Measurements from ENCODE around the gene CACNA1C.
A peak's percentile ranks its signal among the peaks of the same experiment; 100 is the strongest.

The CACNA1C gene

DNA sequence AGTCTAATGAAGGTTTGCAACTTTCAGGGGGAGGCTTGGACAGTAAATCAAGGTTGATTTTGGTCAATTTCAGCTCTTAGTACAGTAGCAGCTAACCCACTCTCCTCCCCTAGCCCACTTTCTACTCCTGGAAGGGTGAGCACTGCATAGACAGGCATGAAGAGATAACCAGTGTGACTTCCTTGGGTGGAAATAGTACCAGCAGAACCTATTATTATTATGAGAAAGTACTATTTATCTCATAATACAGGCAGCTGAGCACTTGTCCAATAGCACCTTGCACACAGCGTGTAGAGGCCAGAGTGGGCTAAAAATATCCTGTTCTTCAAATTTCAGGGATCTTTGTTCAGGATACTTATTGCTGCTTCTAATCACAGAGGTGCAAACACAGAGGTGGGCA, 645.8 kb downstream of the CACNA1C start:
- TF ChIP-seq ZFX (IDR thresholded peaks at IDR 0.05) (no peak), CTCF (conservative IDR thresholded peaks at IDR 0.05) (no peak)

DNA sequence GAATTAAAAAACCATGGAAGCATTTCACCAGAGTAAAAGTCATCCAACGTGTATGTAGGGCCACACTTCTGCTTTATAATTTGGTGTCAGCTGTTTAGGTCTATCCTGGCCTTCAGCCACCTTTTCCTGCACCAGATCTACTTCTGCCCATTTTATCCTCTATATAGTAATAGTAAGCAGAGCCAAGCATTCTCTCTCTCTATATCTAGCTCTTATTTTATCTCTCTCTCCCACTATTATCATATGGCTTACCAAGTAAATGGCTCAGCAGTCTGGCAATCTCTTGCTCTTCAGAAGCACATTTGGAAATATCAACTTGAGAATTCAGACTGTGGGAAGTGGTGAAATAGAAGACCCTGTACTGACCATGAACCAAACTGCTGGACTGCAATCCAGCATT, 657.9 kb downstream of the CACNA1C start:
- H3K27ac ChIP-seq = no peak overlapping the region
- TF ChIP-seq CTCF (conservative IDR thresholded peaks at IDR 0.05) (no peak), ZFX (IDR thresholded peaks at IDR 0.05) (no peak)

More for the DNA sequence above, 645.8 kb downstream of the CACNA1C start:
- no peak overlapping the region for H3K27ac ChIP-seq

DNA sequence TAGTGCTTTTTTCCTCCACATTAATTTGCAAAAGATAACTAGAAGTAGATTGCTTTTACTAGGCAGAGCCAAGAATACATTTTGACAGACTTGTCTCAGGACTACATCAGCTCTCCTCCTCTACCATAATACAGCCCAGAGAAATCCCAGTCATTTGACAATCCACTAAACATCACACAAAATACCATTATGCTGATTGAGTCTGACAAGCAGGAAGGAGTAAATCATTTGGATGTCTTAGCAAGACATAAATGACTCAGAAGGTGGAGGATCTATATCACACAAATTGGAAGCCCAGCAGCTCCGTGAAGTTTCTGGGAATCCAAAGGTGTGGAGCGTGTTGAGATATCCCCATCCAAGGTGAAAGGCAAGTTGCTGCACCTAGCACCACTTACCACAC, 666.6 kb downstream of the CACNA1C start:
- TF ChIP-seq CTCF (conservative IDR thresholded peaks at IDR 0.05) = no peak
- no peak overlapping the region for H3K27ac ChIP-seq

GRCh38 chr12:2722806-2723205, 670.0 kb downstream of the CACNA1C start:
- no peak overlapping the region for H3K27ac ChIP-seq
- TF ChIP-seq CTCF (conservative IDR thresholded peaks at IDR 0.05) = no peak
- no peak for TF ChIP-seq ZFX (IDR thresholded peaks at IDR 0.05)

DNA sequence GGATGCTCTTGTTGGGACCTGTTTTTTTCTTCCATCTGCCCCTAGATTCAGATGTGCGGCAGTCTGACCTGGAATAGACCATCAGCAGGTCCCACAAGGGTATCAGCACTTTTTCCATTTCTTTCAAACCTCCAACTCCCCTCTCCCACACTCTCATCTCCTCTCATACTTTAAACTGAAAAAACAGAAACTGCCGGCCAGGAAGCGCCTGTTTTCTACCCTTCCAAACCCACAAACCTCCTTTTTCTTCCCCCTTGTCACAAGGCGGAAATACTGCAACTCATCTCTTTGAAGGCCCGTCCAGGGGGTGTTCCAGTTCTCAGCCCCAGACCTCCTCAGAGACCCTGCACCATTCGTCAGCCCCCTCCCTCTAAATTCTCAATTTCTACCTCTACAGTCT, 679.5 kb downstream of the CACNA1C start:
- no peak overlapping the region for H3K27ac ChIP-seq
- no peak for TF ChIP-seq ZFX (IDR thresholded peaks at IDR 0.05)
- TF ChIP-seq CTCF (conservative IDR thresholded peaks at IDR 0.05) = no peak

DNA sequence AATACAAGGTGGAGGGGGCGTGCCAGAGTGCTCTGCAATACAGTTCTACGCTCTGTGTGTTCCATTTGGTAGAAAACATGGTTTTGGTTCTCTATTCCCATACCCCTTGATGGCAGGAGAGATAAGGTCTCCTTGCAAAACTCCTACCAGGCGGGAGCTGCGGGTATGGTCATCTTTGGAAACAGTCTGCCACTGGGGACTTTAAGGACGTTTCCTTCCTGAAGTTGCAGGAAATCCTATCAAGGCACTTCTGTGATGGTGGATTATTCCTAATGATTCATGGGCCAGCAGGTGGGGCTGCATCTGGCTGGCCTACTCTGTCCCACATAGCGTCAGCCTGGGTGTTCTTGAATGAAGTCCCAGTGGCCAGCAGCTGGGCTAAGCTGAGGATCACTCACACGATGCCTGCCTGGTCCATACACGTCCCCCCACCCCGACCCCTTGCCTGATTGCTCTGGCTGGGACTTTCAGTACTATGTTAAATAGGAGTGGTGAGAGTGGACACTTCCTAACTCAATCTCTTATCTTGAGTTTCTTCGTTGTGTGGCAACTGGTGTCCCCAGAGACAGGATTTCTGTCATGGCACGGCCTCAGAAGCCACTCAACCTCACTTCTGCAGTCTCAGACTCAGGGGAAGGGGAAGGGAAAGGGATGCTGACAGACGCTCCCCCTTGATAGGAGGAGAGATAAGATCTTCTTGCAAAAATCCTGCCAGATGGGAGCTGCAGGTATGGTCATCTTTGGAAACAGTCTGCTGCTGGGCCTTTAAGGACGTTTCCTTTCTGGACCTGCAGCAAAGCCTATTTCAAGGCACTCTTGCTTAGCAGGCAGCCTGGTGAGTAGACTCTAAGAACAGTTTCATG, 680.9 kb downstream of the CACNA1C start:
- no peak overlapping the region for H3K27ac ChIP-seq
- TF ChIP-seq ZFX (IDR thresholded peaks at IDR 0.05) (no peak), CTCF (conservative IDR thresholded peaks at IDR 0.05) (peak; percentile 14)

DNA sequence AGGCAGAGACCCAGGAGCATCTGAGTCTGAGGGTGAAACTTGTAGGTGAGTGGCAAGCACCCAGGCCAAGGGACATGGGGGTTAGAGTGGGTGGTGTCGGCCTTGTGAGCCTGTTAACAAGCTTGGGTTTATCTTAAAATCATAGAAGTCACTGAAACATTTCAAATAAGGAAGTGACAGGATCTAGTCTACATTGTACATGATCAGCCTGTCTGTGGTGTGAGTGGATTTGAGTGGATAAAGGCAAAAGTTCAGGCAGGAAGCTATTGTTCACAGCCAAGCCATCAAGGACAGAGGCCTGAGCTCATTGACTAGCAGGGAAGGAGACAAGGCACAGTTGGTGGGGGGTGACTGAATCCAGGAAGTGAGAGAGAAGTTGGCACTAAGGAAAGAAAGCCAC, 682.6 kb downstream of the CACNA1C start:
- TF ChIP-seq CTCF (conservative IDR thresholded peaks at IDR 0.05) (no peak), ZFX (IDR thresholded peaks at IDR 0.05) (no peak)
- H3K27ac ChIP-seq = no peak overlapping the region

Data from C4-2B (cell line).